Neural progenitor cell (in vitro differentiated cells): ENCODE data around the gene TMEM109. TPM values are rescaled to one million over a fixed set of nuclear protein-coding genes. Genes with fewer than 3 reads are reported as not detected.

ENCODE experiments used
- DNase-seq: peaks from one replicate; pipeline ENCODE4 v3.0.0-alpha.2; 2016; ENCODE audit warnings: low spot score
- H2AFZ ChIP-seq: fragments of 200-600 bp; sonication (generic); replicated peaks from 2 replicates; pipeline ENCODE4 v1.6.1; 2016; ENCODE audit warnings: antibody characterized with exemption
- H3F3A ChIP-seq: fragments of 200-600 bp; sonication (generic); 2 replicates; pipeline ENCODE4 v1.6.1; 2016; ENCODE audit warnings: antibody characterized with exemption, low read depth
- H3K27ac ChIP-seq: fragments of 200-600 bp; sonication (generic); 2 replicates; pipeline ENCODE4 v1.5.1; 2016; ENCODE audit warnings: mild to moderate bottlenecking
- H3K27me3 ChIP-seq: fragments of 200-600 bp; sonication (generic); 2 replicates; pipeline ENCODE4 v1.6.1; 2016; ENCODE audit warnings: mild to moderate bottlenecking, moderate library complexity
- H3K36me3 ChIP-seq: fragments of 200-600 bp; sonication (generic); 2 replicates; pipeline ENCODE4 v1.5.1; 2016
- H3K4me1 ChIP-seq: fragments of 200-600 bp; sonication (generic); 2 replicates; pipeline ENCODE4 v1.6.1; 2016; ENCODE audit warnings: mixed run types
- H3K4me2 ChIP-seq: fragments of 200-600 bp; sonication (generic); 2 replicates; pipeline ENCODE4 v1.6.1; 2016
- H3K4me3 ChIP-seq: fragments of 200-600 bp; sonication (generic); 2 replicates; pipeline ENCODE4 v1.5.1; 2016
- H3K79me2 ChIP-seq: fragments of 200-600 bp; sonication (generic); 2 replicates; pipeline ENCODE4 v1.6.1; 2016; ENCODE audit warnings: low read depth
- H3K9ac ChIP-seq: fragments of 200-600 bp; sonication (generic); 2 replicates; pipeline ENCODE4 v1.6.1; 2016
- H3K9me3 ChIP-seq: fragments of 200-600 bp; sonication (generic); 2 replicates; pipeline ENCODE4 v1.5.1; 2016; ENCODE audit warnings: low read depth
- H4K20me1 ChIP-seq: fragments of 200-600 bp; sonication (generic); 2 replicates; pipeline ENCODE4 v1.6.1; 2016; ENCODE audit warnings: low read depth
- H3K27ac Mint-ChIP-seq: 3 replicates; pipeline ENCODE4 v1.8.0; 2021; ENCODE audit warnings: mixed read lengths
- H3K27me3 Mint-ChIP-seq: 2 replicates; pipeline ENCODE4 v1.8.0; 2022; ENCODE audit warnings: low read depth, mild to moderate bottlenecking, inconsistent platforms, moderate library complexity, mixed read lengths; ENCODE audit not compliant: insufficient read depth
- H3K36me3 Mint-ChIP-seq: 3 replicates; pipeline ENCODE4 v1.8.0; 2021; ENCODE audit warnings: mixed read lengths
- H3K4me1 Mint-ChIP-seq: 3 replicates; pipeline ENCODE4 v1.8.0; 2021; ENCODE audit warnings: mixed read lengths
- H3K4me3 Mint-ChIP-seq: 3 replicates; pipeline ENCODE4 v1.8.0; 2021; ENCODE audit warnings: mild to moderate bottlenecking, moderate library complexity, mixed read lengths
- H3K9me3 Mint-ChIP-seq: 3 replicates; pipeline ENCODE4 v1.8.0; 2020; ENCODE audit warnings: mixed read lengths
- CTCF ChIP-seq: fragments of 200-600 bp; sonication (generic); IDR thresholded peaks from 2 replicates; pipeline ENCODE4 v1.5.1; 2017; ENCODE audit warnings: antibody characterized with exemption, mild to moderate bottlenecking
- EZH2 ChIP-seq: fragments of 200-600 bp; sonication (generic); IDR thresholded peaks from 2 replicates; pipeline ENCODE4 v1.6.1; 2017; ENCODE audit warnings: antibody characterized with exemption, mild to moderate bottlenecking, moderate library complexity
- EZH2phosphoT487 ChIP-seq: fragments of 200-600 bp; sonication (generic); IDR thresholded peaks from 2 replicates; pipeline ENCODE4 v1.6.1; 2017; ENCODE audit warnings: antibody characterized with exemption
- total RNA-seq: library from RNA; depleted of rRNA; stranded (reverse); fragments of >200 nt; gene quantifications from 2 replicates; pipeline ENCODE4 v1.2.3, GENCODE V29; 2015; ENCODE audit warnings: low replicate concordance

The TMEM109 gene
- total RNA-seq, 1 donor from 2014 or later, result 22.4 TPM

GRCh38 chr11:60955571-60955970 lies 41.6 kb downstream of the TMEM109 start:
- peaks cover 19% of the 10 kb centered on the region for H3K4me1 Mint-ChIP-seq
- no peaks in the 10 kb centered on the region for H3K9me3 Mint-ChIP-seq
- peaks cover 27% of the 10 kb centered on the region for H3K27me3 Mint-ChIP-seq
- H3K4me3 ChIP-seq, result no peak overlapping the region
- no peaks in the 10 kb centered on the region for H3K36me3 Mint-ChIP-seq
- H3K9me3 ChIP-seq, result no peaks in the 10 kb centered on the region
- peaks cover 29% of the 10 kb centered on the region for H3K27me3 ChIP-seq
- no peak overlapping the region for H3K27ac Mint-ChIP-seq
- no peak overlapping the region for H2AFZ ChIP-seq
- no peak for DNase-seq
- H3K27ac ChIP-seq, result no peak overlapping the region
- H3K9ac ChIP-seq, result no peak overlapping the region
- no peak overlapping the region for H3K4me2 ChIP-seq
- H3K36me3 ChIP-seq, result no peaks in the 10 kb centered on the region
- H4K20me1 ChIP-seq, result no peaks in the 10 kb centered on the region
- peaks cover 9% of the 10 kb centered on the region for H3K4me1 ChIP-seq
- H3K4me3 Mint-ChIP-seq, result no peak overlapping the region
- no peak for TF ChIP-seq CTCF
- no peak for TF ChIP-seq EZH2
- no peak for TF ChIP-seq EZH2phosphoT487
- H3K79me2 ChIP-seq, result no peaks in the 10 kb centered on the region
- H3F3A ChIP-seq, result peaks cover 9% of the 10 kb centered on the region

- TF ChIP-seq CTCF (no peak), EZH2 (no peak), EZH2phosphoT487 (no peak)
- no peak overlapping the region for H3K9ac ChIP-seq
- peaks cover 17% of the 10 kb centered on the region for H3K27me3 ChIP-seq
- no peaks in the 10 kb centered on the region for H3K36me3 ChIP-seq
- no peaks in the 10 kb centered on the region for H4K20me1 ChIP-seq
- H3F3A ChIP-seq, result peaks cover 2% of the 10 kb centered on the region
- H3K27ac Mint-ChIP-seq, result no peak overlapping the region
- H3K4me3 Mint-ChIP-seq, result no peak overlapping the region
- no peaks in the 10 kb centered on the region for H3K79me2 ChIP-seq
- peaks cover 3% of the 10 kb centered on the region for H3K4me1 ChIP-seq
- DNase-seq, result no peak
- H3K4me3 ChIP-seq, result no peak overlapping the region
- peaks cover 12% of the 10 kb centered on the region for H3K4me1 Mint-ChIP-seq
- H3K4me2 ChIP-seq, result no peak overlapping the region
- H3K27me3 Mint-ChIP-seq, result peaks cover 17% of the 10 kb centered on the region
- H3K9me3 ChIP-seq, result no peaks in the 10 kb centered on the region
- no peak overlapping the region for H3K27ac ChIP-seq
- no peak overlapping the region for H2AFZ ChIP-seq
- no peaks in the 10 kb centered on the region for H3K36me3 Mint-ChIP-seq
- H3K9me3 Mint-ChIP-seq, result no peaks in the 10 kb centered on the region
Observed at GRCh38 chr11:60957188-60957587, 43.2 kb downstream of the TMEM109 start.

- Histone ChIP-seq H3K79me2 (no peaks in the 10 kb centered on the region), H3K27me3 (peaks cover 8% of the 10 kb centered on the region), H3K4me1 (no peaks in the 10 kb centered on the region), H2AFZ (no peak overlapping the region), H3K36me3 (no peaks in the 10 kb centered on the region), H3K27ac (no peak overlapping the region), H3K9ac (no peak overlapping the region), H3K9me3 (no peaks in the 10 kb centered on the region), H4K20me1 (no peaks in the 10 kb centered on the region), H3K4me2 (no peak overlapping the region), H3F3A (no peaks in the 10 kb centered on the region), H3K4me3 (no peak overlapping the region)
- Mint-ChIP-seq H3K9me3 (no peaks in the 10 kb centered on the region), H3K36me3 (no peaks in the 10 kb centered on the region), H3K27me3 (peaks cover 6% of the 10 kb centered on the region), H3K4me1 (no peaks in the 10 kb centered on the region), H3K27ac (no peak overlapping the region), H3K4me3 (no peak overlapping the region)
- DNase-seq, result no peak
- TF ChIP-seq CTCF (no peak), EZH2 (no peak), EZH2phosphoT487 (no peak)
Observed at GRCh38 chr11:60959431-60959830, 45.5 kb downstream of the TMEM109 start.
